HCT116 (cell line): ENCODE measurements around the gene HERPUD2. TPM values are rescaled to one million over a fixed set of nuclear protein-coding genes. Genes with fewer than 3 reads are reported as not detected.

Source experiments
- ATAC-seq: fragments of 200-7000 bp; cut with Tn5 transposase; 2 replicates; pipeline ENCODE4 v1.9.1; 2020; ENCODE audit warnings: mild to moderate bottlenecking, moderate library complexity
- BruUV-seq: library from RNA; stranded (reverse); fragments of 400-500 nt; replicated peaks from 2 replicates; lab custom pipeline; 2021; lab: Mats Ljungman, UMichigan
- CTCF ChIA-PET: fragments of 300-600 bp; sonication (Branson Sonifier 250); formaldehyde crosslinking; loops from one replicate; lab custom pipeline; 2021; ENCODE audit warnings: antibody characterized with exemption; lab: Charles Lee
- POLR2A ChIA-PET: fragments of 300-600, 350-600 bp; sonication (Branson Sonifier 250); formaldehyde crosslinking; loops from one replicate; lab custom pipeline; 2021; ENCODE audit warnings: antibody characterized with exemption; lab: Charles Lee
- RAD21 ChIA-PET, 2 experiments: fragments of 300-600 bp; sonication (Branson Sonifier 250); formaldehyde crosslinking; loops; one replicate each; lab custom pipeline; 2023; ENCODE audit warnings: low total read pairs in 2 of 2; ENCODE audit not compliant: uncharacterized antibody in 2 of 2, unreplicated experiment in 2 of 2, low non-redundant PET in 1 of 2; lab: Charles Lee
- DNase-seq: peaks from one replicate; pipeline ENCODE4 v3.0.0-alpha.2; 2010; ENCODE audit warnings: low read depth, low spot score
- H2AFZ ChIP-seq: fragments of 200-600 bp; shearing (Covaris generic), sonication (generic); 2 replicates; pipeline ENCODE4 v1.6.1; 2017; ENCODE audit warnings: low read depth, mixed run types, mixed read lengths, antibody characterized with exemption, low read length; ENCODE audit not compliant: poor library complexity, severe bottlenecking
- H3K27ac ChIP-seq: 2 replicates; pipeline ENCODE4 v1.5.1; 2012; ENCODE audit warnings: low read depth, low read length
- H3K27me3 ChIP-seq: fragments of 200-600 bp; sonication (generic); 2 replicates; pipeline ENCODE4 v1.6.1; 2016; ENCODE audit warnings: mixed run types, low read length, mixed read lengths; ENCODE audit not compliant: insufficient read depth
- H3K36me3 ChIP-seq, 2 experiments: fragments of 200-500 bp in 1 of 2; fragments of 200-600 bp in 1 of 2; sonication (Bioruptor generic) in 1 of 2; sonication (generic) in 1 of 2; 2 replicates each; pipeline versions ENCODE4 v1.5.1 to v1.6.1; 2014 to 2016; ENCODE audit warnings: low read length in 2 of 2, inconsistent platforms in 1 of 2, mixed read lengths in 1 of 2, mixed run types in 1 of 2; ENCODE audit not compliant: insufficient read depth in 2 of 2, control insufficient read depth in 1 of 2
- H3K4me1 ChIP-seq, 2 experiments: fragments of 200-600 bp in 1 of 2; sonication (generic) in 1 of 2; 2 replicates each; pipeline versions ENCODE4 v1.5.1 to v1.6.1; 2012 to 2017; ENCODE audit warnings: low read length in 2 of 2, inconsistent platforms in 1 of 2, mild to moderate bottlenecking in 1 of 2, mixed read lengths in 1 of 2, mixed run types in 1 of 2, moderate library complexity in 1 of 2; ENCODE audit not compliant: insufficient read depth in 2 of 2, control insufficient read depth in 1 of 2
- H3K4me2 ChIP-seq: fragments of 200-600 bp; sonication (generic); 2 replicates; pipeline ENCODE4 v1.6.1; 2017; ENCODE audit warnings: mixed run types, low read length, mixed read lengths
- H3K4me3 ChIP-seq, 2 experiments: fragments of 200-600 bp in 1 of 2; sonication (generic) in 1 of 2; replicated peaks in 1 of 2; 2 replicates each; pipeline ENCODE4 v1.5.1; 2011 to 2016; ENCODE audit warnings: low read length in 2 of 2, control low read depth in 1 of 2, low read depth in 1 of 2, mild to moderate bottlenecking in 1 of 2, mixed read lengths in 1 of 2, mixed run types in 1 of 2
- H3K79me2 ChIP-seq: fragments of 200-600 bp; sonication (generic); 2 replicates; pipeline ENCODE4 v1.6.1; 2017; ENCODE audit warnings: mild to moderate bottlenecking, mixed run types, low read length, moderate library complexity, mixed read lengths; ENCODE audit not compliant: insufficient read depth
- H3K9ac ChIP-seq: fragments of 200-600 bp; sonication (generic); 2 replicates; pipeline ENCODE4 v1.6.1; 2016; ENCODE audit warnings: low read length, mixed read lengths
- H3K9me2 ChIP-seq: fragments of 200-600 bp; sonication (generic), shearing (Covaris generic); 2 replicates; pipeline ENCODE4 v1.6.1; 2017; ENCODE audit warnings: mixed run types, mild to moderate bottlenecking, moderate library complexity; ENCODE audit not compliant: insufficient read depth
- H3K9me3 ChIP-seq, 2 experiments: fragments of 200-500 bp in 1 of 2; fragments of 200-600 bp in 1 of 2; sonication (Bioruptor generic) in 1 of 2; sonication (generic) in 1 of 2; 2 replicates each; pipeline ENCODE4 v1.6.1; 2014 to 2017; ENCODE audit warnings: low read length in 2 of 2, mixed read lengths in 2 of 2, inconsistent platforms in 1 of 2, low read depth in 1 of 2, mild to moderate bottlenecking in 1 of 2, mixed run types in 1 of 2, moderate library complexity in 1 of 2; ENCODE audit not compliant: control insufficient read depth in 1 of 2, insufficient read depth in 1 of 2
- H4K20me1 ChIP-seq: fragments of 200-600 bp; sonication (generic), shearing (Covaris generic); 2 replicates; pipeline ENCODE4 v1.6.1; 2017; ENCODE audit warnings: mixed run types, mild to moderate bottlenecking, moderate library complexity; ENCODE audit not compliant: insufficient read depth
- CBX3 ChIP-seq: IDR thresholded peaks from 2 replicates; pipeline ENCODE4 v1.6.1; 2012; ENCODE audit warnings: low read depth
- CEBPB ChIP-seq: IDR thresholded peaks from 2 replicates; pipeline ENCODE4 v1.6.1; 2012; ENCODE audit warnings: low read depth
- EZH2phosphoT487 ChIP-seq: fragments of 200-600 bp; IDR thresholded peaks from 2 replicates; pipeline ENCODE4 v1.6.1; 2018; ENCODE audit warnings: antibody characterized with exemption, borderline replicate concordance
- FOSL1 ChIP-seq: IDR thresholded peaks from 2 replicates; pipeline ENCODE4 v1.6.1; 2012; ENCODE audit warnings: low read depth
- JUND ChIP-seq: IDR thresholded peaks from 2 replicates; pipeline ENCODE4 v1.6.1; 2012
- POLR2A ChIP-seq: IDR thresholded peaks from 2 replicates; pipeline ENCODE4 v1.7.0; 2011; ENCODE audit warnings: borderline replicate concordance; ENCODE audit not compliant: insufficient read depth, insufficient read length; ENCODE audit errors: extremely low read depth
- RAD21 ChIP-seq: IDR thresholded peaks from 2 replicates; pipeline ENCODE4 v1.6.1; 2012; ENCODE audit warnings: low read depth, mild to moderate bottlenecking
- REST ChIP-seq: IDR thresholded peaks from 2 replicates; pipeline ENCODE4 v1.6.1; 2012; ENCODE audit warnings: low read depth
- SIN3A ChIP-seq: IDR thresholded peaks from 2 replicates; pipeline ENCODE4 v1.6.1; 2012; ENCODE audit warnings: low read depth
- SRF ChIP-seq: IDR thresholded peaks from 2 replicates; pipeline ENCODE4 v1.6.1; 2012; ENCODE audit warnings: low read depth
- TCF7L2 ChIP-seq: IDR thresholded peaks from 2 replicates; pipeline ENCODE4 v1.7.0; 2011; ENCODE audit warnings: borderline replicate concordance, inconsistent platforms; ENCODE audit not compliant: insufficient read depth, insufficient read length; ENCODE audit errors: extremely low read depth
- YY1 ChIP-seq: IDR thresholded peaks from 2 replicates; pipeline ENCODE4 v1.6.1; 2011; ENCODE audit warnings: low read length, low read depth, moderate library complexity, mild to moderate bottlenecking; ENCODE audit not compliant: insufficient replicate concordance; ENCODE audit errors: extremely low read depth
- ZBTB33 ChIP-seq: IDR thresholded peaks from 2 replicates; pipeline ENCODE4 v1.6.1; 2011; ENCODE audit warnings: mild to moderate bottlenecking, low read length, moderate library complexity; ENCODE audit not compliant: insufficient replicate concordance; ENCODE audit errors: extremely low read depth
- ZFX ChIP-seq: fragments of 450-650 bp; IDR thresholded peaks from 2 replicates; pipeline ENCODE4 v1.6.1; 2017
- intact Hi-C: fragments of 100-400 bp; cut with micrococcal nuclease; formaldehyde crosslinking; loops from 2 replicates; pipeline ENCODE4 v1.10.0; 2022
- total RNA-seq: library from RNA; stranded (reverse); gene quantifications from one replicate; pipeline ENCODE4 v1.2.1, GENCODE V29; 2021; ENCODE audit not compliant: unreplicated experiment
- TF ChIP-seq, protein P1 (sequence below): IDR thresholded peaks from 2 replicates; pipeline ENCODE4 v1.6.1; 2012
- TF ChIP-seq, protein P2 (sequence below), 3 experiments: fragments of 200-600 bp in 1 of 3; sonication (generic) in 1 of 3; IDR thresholded peaks in 2 of 3; conservative IDR thresholded peaks in 1 of 3; 2 replicates each; pipeline ENCODE4 v1.5.1; 2012 to 2017; ENCODE audit warnings: low read depth in 2 of 3, low read length in 2 of 3, antibody characterized with exemption in 1 of 3, borderline replicate concordance in 1 of 3, control low read depth in 1 of 3, mild to moderate bottlenecking in 1 of 3, mixed read lengths in 1 of 3, mixed run types in 1 of 3, moderate library complexity in 1 of 3; ENCODE audit not compliant: insufficient read depth in 1 of 3

The HERPUD2 gene
- total RNA-seq, 1 experiment from 2014 or later: 20.5 TPM

DNA sequence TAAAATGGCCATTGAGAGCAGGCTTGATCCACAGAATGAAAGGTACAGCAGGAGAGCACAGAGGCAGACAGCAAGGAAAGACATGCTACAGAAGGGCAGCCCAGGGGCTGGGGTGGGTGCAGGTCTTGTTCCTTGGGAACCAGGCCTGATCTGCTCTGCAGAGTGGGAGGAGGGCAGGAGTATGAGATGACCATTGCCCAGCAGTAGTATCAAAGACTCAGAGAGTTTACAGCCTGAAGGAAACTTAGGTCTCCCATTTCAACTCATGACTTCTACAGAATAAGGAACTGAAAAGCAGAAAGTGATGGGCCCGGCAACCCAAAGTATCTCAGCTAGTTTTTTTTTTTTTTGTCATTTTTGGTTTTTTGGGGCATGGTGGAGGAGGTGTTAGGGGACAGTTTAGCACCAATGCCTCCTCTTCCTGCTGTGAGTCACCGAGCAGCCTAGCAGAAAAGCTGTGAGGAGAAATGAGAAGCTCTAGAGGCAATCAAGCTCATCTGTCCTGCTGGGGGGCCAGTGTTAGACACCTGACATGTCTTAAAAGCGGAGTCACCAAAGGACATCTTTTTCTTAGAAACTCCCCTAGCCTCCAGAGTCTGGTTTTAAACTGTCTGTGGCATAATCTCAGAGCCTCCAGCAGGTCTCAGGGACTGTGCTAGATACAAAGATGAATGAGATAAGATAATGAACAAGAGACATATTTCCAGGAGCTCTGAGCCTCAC lies 34.3 kb upstream of the HERPUD2 start:
- ChIA-PET CTCF (no interaction called here), RAD21 (no interaction called here), POLR2A (no interaction called here)
- intact Hi-C loops: no loop called here
- BruUV-seq: no TSS peak
- Histone ChIP-seq H3K79me2 (no peaks in the 10 kb centered on the region), H3K9ac (no peak overlapping the region), H3K9me3 (no peaks in the 10 kb centered on the region), H3K4me2 (no peak overlapping the region), H4K20me1 (no peaks in the 10 kb centered on the region), H3K4me1 (no peaks in the 10 kb centered on the region), H3K27me3 (no peaks in the 10 kb centered on the region), H3K36me3 (no peaks in the 10 kb centered on the region), H3K27ac (no peak overlapping the region)
- DNase-seq (no peak), ATAC-seq (no peak)
- no peak for TF ChIP-seq ZFX
- TF ChIP-seq, protein P1, sequence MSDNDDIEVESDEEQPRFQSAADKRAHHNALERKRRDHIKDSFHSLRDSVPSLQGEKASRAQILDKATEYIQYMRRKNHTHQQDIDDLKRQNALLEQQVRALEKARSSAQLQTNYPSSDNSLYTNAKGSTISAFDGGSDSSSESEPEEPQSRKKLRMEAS: no peak
- TF ChIP-seq TCF7L2: no peak
- no peak for TF ChIP-seq YY1
- no peak for TF ChIP-seq CBX3
- TF ChIP-seq POLR2A: no peak
- no peak for TF ChIP-seq EZH2phosphoT487
- TF ChIP-seq SIN3A: no peak
- TF ChIP-seq FOSL1: no peak
- no peak for TF ChIP-seq ZBTB33
- no peak for TF ChIP-seq REST
- TF ChIP-seq JUND: no peak
- TF ChIP-seq, protein P2, sequence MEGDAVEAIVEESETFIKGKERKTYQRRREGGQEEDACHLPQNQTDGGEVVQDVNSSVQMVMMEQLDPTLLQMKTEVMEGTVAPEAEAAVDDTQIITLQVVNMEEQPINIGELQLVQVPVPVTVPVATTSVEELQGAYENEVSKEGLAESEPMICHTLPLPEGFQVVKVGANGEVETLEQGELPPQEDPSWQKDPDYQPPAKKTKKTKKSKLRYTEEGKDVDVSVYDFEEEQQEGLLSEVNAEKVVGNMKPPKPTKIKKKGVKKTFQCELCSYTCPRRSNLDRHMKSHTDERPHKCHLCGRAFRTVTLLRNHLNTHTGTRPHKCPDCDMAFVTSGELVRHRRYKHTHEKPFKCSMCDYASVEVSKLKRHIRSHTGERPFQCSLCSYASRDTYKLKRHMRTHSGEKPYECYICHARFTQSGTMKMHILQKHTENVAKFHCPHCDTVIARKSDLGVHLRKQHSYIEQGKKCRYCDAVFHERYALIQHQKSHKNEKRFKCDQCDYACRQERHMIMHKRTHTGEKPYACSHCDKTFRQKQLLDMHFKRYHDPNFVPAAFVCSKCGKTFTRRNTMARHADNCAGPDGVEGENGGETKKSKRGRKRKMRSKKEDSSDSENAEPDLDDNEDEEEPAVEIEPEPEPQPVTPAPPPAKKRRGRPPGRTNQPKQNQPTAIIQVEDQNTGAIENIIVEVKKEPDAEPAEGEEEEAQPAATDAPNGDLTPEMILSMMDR (IDR thresholded peaks at IDR 0.05 in 2 of 3, conservative IDR thresholded peaks at IDR 0.05 in 1 of 3; ENCODE audit: borderline replicate concordance in 1 of 3, insufficient read depth in 1 of 3, low read depth in 2 of 3, low read length in 2 of 3): no peak
- TF ChIP-seq CEBPB: no peak
- TF ChIP-seq RAD21: no peak
- no peak for TF ChIP-seq SRF
- TF ChIP-seq, all 23 proteins: peak for 0
- no peak overlapping the region for H3K4me3 ChIP-seq
- H3K9me2 ChIP-seq: no peaks in the 10 kb centered on the region
- no peak overlapping the region for H2AFZ ChIP-seq
